Activated CD8-positive, alpha-beta memory T cell treated with anti-CD3 and anti-CD28 coated beads, Interleukin-2, amount 10 ng/mL, durations not matched to agents 7 days and 5 days (primary cell): ENCODE measurements around the gene A3GALT2. TPM values are rescaled to one million over a fixed set of nuclear protein-coding genes. Genes with fewer than 3 reads are reported as not detected.

ENCODE experiments used
- ATAC-seq: fragments of 150-1000 bp; cut with Tn5 transposase; one replicate; pipeline ENCODE4 v1.10.0; 2021; ENCODE audit warnings: moderate library complexity
- CTCF ChIA-PET: fragments of 350-600 bp; sonication (Branson Sonifier 250); formaldehyde crosslinking; loops from one replicate; lab custom pipeline; 2021; ENCODE audit warnings: antibody characterized with exemption; lab: Charles Lee
- DNase-seq: peaks from one replicate; pipeline ENCODE4 v3.0.0-alpha.2; 2020
- H3K27ac Mint-ChIP-seq: one replicate; pipeline ENCODE4 v1.8.0; 2021; ENCODE audit warnings: mild to moderate bottlenecking, mixed read lengths
- H3K27me3 Mint-ChIP-seq: one replicate; pipeline ENCODE4 v1.8.0; 2021; ENCODE audit warnings: mixed read lengths
- H3K36me3 Mint-ChIP-seq: one replicate; pipeline ENCODE4 v1.8.0; 2021; ENCODE audit warnings: mild to moderate bottlenecking, mixed read lengths
- H3K4me1 Mint-ChIP-seq: one replicate; pipeline ENCODE4 v1.8.0; 2021; ENCODE audit warnings: mixed read lengths
- H3K4me3 Mint-ChIP-seq: one replicate; pipeline ENCODE4 v1.8.0; 2021; ENCODE audit warnings: mild to moderate bottlenecking, moderate library complexity, mixed read lengths
- H3K9me3 Mint-ChIP-seq: one replicate; pipeline ENCODE4 v1.8.0; 2022; ENCODE audit warnings: low read depth, mixed read lengths
- total RNA-seq, 2 experiments: library from RNA; stranded (reverse); gene quantifications; one replicate each; pipeline ENCODE4 v1.2.3, GENCODE V29; 2021

Gene A3GALT2
- total RNA-seq, 2 experiments from 2014 or later = not detected

- no peak for ATAC-seq
- CTCF ChIA-PET = interaction anchor here (0.9 kb wide), 1 partner anchor 12 kb away, joined by 3 read pairs; no protein-coding TSS in a partner anchor
- Mint-ChIP-seq H3K27ac (no peak overlapping the region), H3K4me1 (peaks cover 6% of the 10 kb centered on the region), H3K36me3 (peaks cover 30% of the 10 kb centered on the region), H3K27me3 (no peaks in the 10 kb centered on the region), H3K4me3 (no peak overlapping the region), H3K9me3 (no peaks in the 10 kb centered on the region)
- DNase-seq = no peak
These were observed 5.9 kb upstream of the A3GALT2 start for GRCh38 chr1:33326785-33327184.

- Mint-ChIP-seq H3K9me3 (no peaks in the 10 kb centered on the region), H3K4me3 (no peak overlapping the region), H3K27ac (no peak overlapping the region), H3K4me1 (peaks cover 6% of the 10 kb centered on the region), H3K27me3 (no peaks in the 10 kb centered on the region), H3K36me3 (peaks cover 28% of the 10 kb centered on the region)
- DNase-seq (no peak), ATAC-seq (no peak)
- CTCF ChIA-PET = interaction anchor here (1.4 kb wide), 1 partner anchor 29 kb away, joined by 3 read pairs; no protein-coding TSS in a partner anchor
These were observed 4.0 kb upstream of the A3GALT2 start for GRCh38 chr1:33324677-33325575.

GRCh38 chr1:33323663-33324477, 3.0 kb upstream of the A3GALT2 start:
- H3K36me3 Mint-ChIP-seq = peaks cover 20% of the 10 kb centered on the region

GRCh38 chr1:33322870-33323585, 2.1 kb upstream of the A3GALT2 start:
- CTCF ChIA-PET = interaction anchor here (2.3 kb wide), 1 partner anchor 28 kb away, joined by 9 read pairs; no protein-coding TSS in a partner anchor
- Mint-ChIP-seq H3K27ac (no peak overlapping the region), H3K4me3 (no peak overlapping the region), H3K36me3 (peaks cover 12% of the 10 kb centered on the region), H3K27me3 (peaks cover 8% of the 10 kb centered on the region), H3K4me1 (peaks cover 1% of the 10 kb centered on the region), H3K9me3 (no peaks in the 10 kb centered on the region)
- no peak for DNase-seq
- ATAC-seq = no peak

More at GRCh38 chr1:33323663-33324477, 3.0 kb upstream of the A3GALT2 start:
- DNase-seq = no peak
- CTCF ChIA-PET = interaction anchor here (1.4 to 2.3 kb wide), 2 partner anchors 28 kb away, joined by 3 to 9 read pairs; no protein-coding TSS in a partner anchor
- no peak overlapping the region for H3K4me3 Mint-ChIP-seq
- peaks cover 2% of the 10 kb centered on the region for H3K27me3 Mint-ChIP-seq
- ATAC-seq = no peak
- H3K27ac Mint-ChIP-seq = no peak overlapping the region
- no peaks in the 10 kb centered on the region for H3K9me3 Mint-ChIP-seq
- peaks cover 6% of the 10 kb centered on the region for H3K4me1 Mint-ChIP-seq

GRCh38 chr1:33322109-33322508, 1.2 kb upstream of the A3GALT2 start:
- ATAC-seq = no peak
- Mint-ChIP-seq H3K27ac (no peak overlapping the region), H3K9me3 (no peaks in the 10 kb centered on the region), H3K4me3 (no peak overlapping the region), H3K36me3 (peaks cover 9% of the 10 kb centered on the region), H3K27me3 (peaks cover 15% of the 10 kb centered on the region), H3K4me1 (no peaks in the 10 kb centered on the region)
- CTCF ChIA-PET = interaction anchor here (2.3 kb wide), 1 partner anchor 27 kb away, joined by 9 read pairs; no protein-coding TSS in a partner anchor
- no peak for DNase-seq

- Mint-ChIP-seq H3K27me3 (peaks cover 25% of the 10 kb centered on the region), H3K9me3 (no peaks in the 10 kb centered on the region), H3K27ac (no peak overlapping the region), H3K4me1 (no peaks in the 10 kb centered on the region), H3K4me3 (no peak overlapping the region), H3K36me3 (peaks cover 9% of the 10 kb centered on the region)
- ATAC-seq (no peak), DNase-seq (no peak)
- CTCF ChIA-PET = interaction anchor here (1.0 kb wide), 1 partner anchor 8 kb away, joined by 3 read pairs; no protein-coding TSS in a partner anchor
These were observed 280 bp upstream of the A3GALT2 start for GRCh38 chr1:33321178-33321577.

GRCh38 chr1:33319949-33320618, 814 bp downstream of the A3GALT2 start:
- CTCF ChIA-PET = interaction anchor here (2.8 kb wide), 1 partner anchor 24 kb away, joined by 12 read pairs; no protein-coding TSS in a partner anchor
- ATAC-seq (no peak), DNase-seq (no peak)
- H3K36me3 Mint-ChIP-seq = peaks cover 5% of the 10 kb centered on the region
- H3K4me1 Mint-ChIP-seq = no peaks in the 10 kb centered on the region
- no peak overlapping the region for H3K4me3 Mint-ChIP-seq
- peaks cover 31% of the 10 kb centered on the region for H3K27me3 Mint-ChIP-seq
- no peaks in the 10 kb centered on the region for H3K9me3 Mint-ChIP-seq
- no peak overlapping the region for H3K27ac Mint-ChIP-seq

GRCh38 chr1:33319186-33319948, 1.5 kb downstream of the A3GALT2 start:
- Mint-ChIP-seq H3K4me1 (no peaks in the 10 kb centered on the region), H3K36me3 (peaks cover 3% of the 10 kb centered on the region), H3K4me3 (no peak overlapping the region), H3K27me3 (peaks cover 31% of the 10 kb centered on the region), H3K9me3 (no peaks in the 10 kb centered on the region), H3K27ac (no peak overlapping the region)
- ATAC-seq (no peak), DNase-seq (no peak)
- CTCF ChIA-PET = interaction anchor here (2.8 kb wide), 1 partner anchor 23 kb away, joined by 12 read pairs; no protein-coding TSS in a partner anchor

- Mint-ChIP-seq H3K4me3 (no peak overlapping the region), H3K4me1 (no peaks in the 10 kb centered on the region), H3K27ac (no peak overlapping the region), H3K36me3 (peaks cover under 1% of the 10 kb centered on the region), H3K9me3 (no peaks in the 10 kb centered on the region), H3K27me3 (peaks cover 31% of the 10 kb centered on the region)
- DNase-seq (no peak), ATAC-seq (no peak)
- CTCF ChIA-PET = interaction anchor here (2.8 kb wide), 1 partner anchor 22 kb away, joined by 12 read pairs; no protein-coding TSS in a partner anchor
These were observed 3.0 kb downstream of the A3GALT2 start for GRCh38 chr1:33317946-33318345.

- Mint-ChIP-seq H3K9me3 (no peaks in the 10 kb centered on the region), H3K36me3 (no peaks in the 10 kb centered on the region), H3K27ac (no peak overlapping the region), H3K4me1 (no peaks in the 10 kb centered on the region), H3K4me3 (no peak overlapping the region), H3K27me3 (peaks cover 31% of the 10 kb centered on the region)
- CTCF ChIA-PET = no interaction called here
- DNase-seq = no peak
- no peak for ATAC-seq
These were observed 3.5 kb downstream of the A3GALT2 start for GRCh38 chr1:33317354-33317753.

- Mint-ChIP-seq H3K27me3 (peaks cover 31% of the 10 kb centered on the region), H3K36me3 (no peaks in the 10 kb centered on the region), H3K9me3 (no peaks in the 10 kb centered on the region), H3K4me3 (no peak overlapping the region), H3K27ac (no peak overlapping the region), H3K4me1 (no peaks in the 10 kb centered on the region)
- CTCF ChIA-PET = no interaction called here
- ATAC-seq (no peak), DNase-seq (no peak)
These were observed 4.3 kb downstream of the A3GALT2 start for GRCh38 chr1:33316601-33317000.

- Mint-ChIP-seq H3K4me1 (no peaks in the 10 kb centered on the region), H3K27me3 (peaks cover 31% of the 10 kb centered on the region), H3K36me3 (no peaks in the 10 kb centered on the region), H3K4me3 (no peak overlapping the region), H3K27ac (no peak overlapping the region), H3K9me3 (no peaks in the 10 kb centered on the region)
- DNase-seq (no peak), ATAC-seq (no peak)
- CTCF ChIA-PET = no interaction called here
These were observed 6.5 kb downstream of the A3GALT2 start for GRCh38 chr1:33314416-33314815.
